PC-9 (cell line): Measurements from ENCODE around the gene ZFHX3.

ENCODE experiments used
- EZH2 ChIP-seq: fragments of 200-600 bp; sonication (generic); IDR thresholded peaks from 2 replicates; pipeline ENCODE4 v1.8.0; 2017; ENCODE audit warnings: antibody characterized with exemption, low read depth
- TF ChIP-seq, protein P1 (sequence below): fragments of 200-600 bp; sonication (generic); conservative IDR thresholded peaks from 2 replicates; pipeline ENCODE4 v1.6.1; 2017; ENCODE audit warnings: mixed run types, antibody characterized with exemption, mild to moderate bottlenecking, moderate library complexity

DNA sequence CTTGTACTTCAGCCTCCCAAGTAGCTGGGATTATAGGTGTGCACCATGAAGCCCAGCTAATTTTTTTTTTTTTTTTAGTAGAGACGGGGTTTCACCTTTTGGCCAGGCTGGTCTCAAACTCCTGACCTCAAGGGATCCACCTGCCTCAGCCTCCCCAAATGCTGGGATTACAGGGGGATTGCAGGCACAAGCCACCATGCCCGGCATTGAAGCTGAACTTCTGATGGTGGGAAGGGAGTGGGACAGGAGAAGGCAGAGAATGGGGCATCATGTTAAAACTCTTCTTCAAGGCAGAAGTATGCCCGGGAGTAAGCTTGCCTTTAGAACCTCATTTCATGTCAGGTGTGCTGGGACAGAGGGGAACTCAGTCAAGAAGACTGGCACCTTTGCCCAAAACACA lies 48.6 kb upstream of the ZFHX3 start:
- TF ChIP-seq, protein P1, sequence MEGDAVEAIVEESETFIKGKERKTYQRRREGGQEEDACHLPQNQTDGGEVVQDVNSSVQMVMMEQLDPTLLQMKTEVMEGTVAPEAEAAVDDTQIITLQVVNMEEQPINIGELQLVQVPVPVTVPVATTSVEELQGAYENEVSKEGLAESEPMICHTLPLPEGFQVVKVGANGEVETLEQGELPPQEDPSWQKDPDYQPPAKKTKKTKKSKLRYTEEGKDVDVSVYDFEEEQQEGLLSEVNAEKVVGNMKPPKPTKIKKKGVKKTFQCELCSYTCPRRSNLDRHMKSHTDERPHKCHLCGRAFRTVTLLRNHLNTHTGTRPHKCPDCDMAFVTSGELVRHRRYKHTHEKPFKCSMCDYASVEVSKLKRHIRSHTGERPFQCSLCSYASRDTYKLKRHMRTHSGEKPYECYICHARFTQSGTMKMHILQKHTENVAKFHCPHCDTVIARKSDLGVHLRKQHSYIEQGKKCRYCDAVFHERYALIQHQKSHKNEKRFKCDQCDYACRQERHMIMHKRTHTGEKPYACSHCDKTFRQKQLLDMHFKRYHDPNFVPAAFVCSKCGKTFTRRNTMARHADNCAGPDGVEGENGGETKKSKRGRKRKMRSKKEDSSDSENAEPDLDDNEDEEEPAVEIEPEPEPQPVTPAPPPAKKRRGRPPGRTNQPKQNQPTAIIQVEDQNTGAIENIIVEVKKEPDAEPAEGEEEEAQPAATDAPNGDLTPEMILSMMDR, result no peak
- no peak for TF ChIP-seq EZH2
